Measurements from ENCODE around the gene ADAMTS20.
"Not testable (repeated sequence)": the region's sequence is repeated elsewhere in the genome, so short reads cannot be mapped to it uniquely, and the experiment has no call there.

ADAMTS20 gene

DNA sequence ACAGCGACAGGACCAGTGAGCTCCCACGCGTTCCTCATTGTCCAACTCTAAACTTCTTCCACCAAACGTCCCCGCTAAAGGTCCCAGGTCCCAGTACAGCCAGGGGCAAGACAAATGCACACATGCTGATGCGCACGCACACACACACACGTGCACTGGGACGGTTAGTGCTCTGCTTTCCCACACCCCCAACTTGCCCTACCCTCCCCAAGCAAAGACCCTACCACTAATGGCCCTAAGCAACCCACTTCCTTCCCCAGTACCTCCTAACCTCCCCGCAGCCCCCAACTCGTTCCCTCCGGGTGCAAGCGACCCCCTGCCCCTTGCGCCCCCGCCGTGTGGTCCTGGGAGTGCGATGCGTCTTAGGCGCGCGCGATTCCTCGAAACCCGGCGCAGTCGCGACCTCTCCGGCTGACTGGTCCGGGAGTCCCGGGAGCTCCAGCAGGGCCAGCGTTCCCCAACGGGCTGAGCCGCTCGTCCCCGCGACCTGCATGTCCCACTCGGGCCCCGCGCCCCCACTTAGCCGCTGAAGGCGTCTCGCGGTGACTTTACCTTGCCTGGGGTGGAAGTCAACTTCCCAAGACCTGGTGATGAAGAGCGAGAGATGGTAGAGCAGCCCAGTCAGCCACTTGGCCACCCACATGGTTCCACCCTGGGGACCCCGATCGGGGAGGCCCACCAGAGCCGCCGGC, 578 bp downstream of the ADAMTS20 start:
- TF ChIP-seq, protein P1, sequence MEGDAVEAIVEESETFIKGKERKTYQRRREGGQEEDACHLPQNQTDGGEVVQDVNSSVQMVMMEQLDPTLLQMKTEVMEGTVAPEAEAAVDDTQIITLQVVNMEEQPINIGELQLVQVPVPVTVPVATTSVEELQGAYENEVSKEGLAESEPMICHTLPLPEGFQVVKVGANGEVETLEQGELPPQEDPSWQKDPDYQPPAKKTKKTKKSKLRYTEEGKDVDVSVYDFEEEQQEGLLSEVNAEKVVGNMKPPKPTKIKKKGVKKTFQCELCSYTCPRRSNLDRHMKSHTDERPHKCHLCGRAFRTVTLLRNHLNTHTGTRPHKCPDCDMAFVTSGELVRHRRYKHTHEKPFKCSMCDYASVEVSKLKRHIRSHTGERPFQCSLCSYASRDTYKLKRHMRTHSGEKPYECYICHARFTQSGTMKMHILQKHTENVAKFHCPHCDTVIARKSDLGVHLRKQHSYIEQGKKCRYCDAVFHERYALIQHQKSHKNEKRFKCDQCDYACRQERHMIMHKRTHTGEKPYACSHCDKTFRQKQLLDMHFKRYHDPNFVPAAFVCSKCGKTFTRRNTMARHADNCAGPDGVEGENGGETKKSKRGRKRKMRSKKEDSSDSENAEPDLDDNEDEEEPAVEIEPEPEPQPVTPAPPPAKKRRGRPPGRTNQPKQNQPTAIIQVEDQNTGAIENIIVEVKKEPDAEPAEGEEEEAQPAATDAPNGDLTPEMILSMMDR (IDR thresholded peaks at IDR 0.05) = no peak
- DNase-seq (ENCODE audit: low spot score) = no peak
- H3K4me3 ChIP-seq = peak overlapping the region; percentile 30
- H3K27ac ChIP-seq = no peak overlapping the region

DNA sequence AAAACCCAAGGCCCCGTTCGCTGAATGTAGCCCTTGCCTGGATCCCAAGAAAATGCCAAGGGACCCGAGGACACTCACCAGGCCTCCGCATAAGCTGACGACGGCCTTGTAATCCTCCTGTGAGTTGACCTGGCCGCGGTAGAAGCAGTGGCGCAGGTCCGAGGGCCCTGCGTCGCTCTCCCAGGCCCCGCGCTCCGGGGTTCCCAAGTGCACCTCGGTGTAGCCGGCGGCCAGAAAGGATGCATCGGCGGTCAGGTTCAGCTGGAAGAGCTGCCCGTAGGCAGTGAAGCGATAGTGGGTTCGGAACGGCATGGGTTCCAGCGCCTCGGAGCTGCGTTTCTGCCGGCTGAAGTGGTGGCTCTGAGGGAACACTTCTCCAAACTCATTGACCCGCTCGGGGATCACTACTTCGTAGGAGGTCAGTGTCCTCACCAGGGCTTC, 1.2 kb downstream of the ADAMTS20 start:
- H3K4me3 ChIP-seq = no peak overlapping the region
- TF ChIP-seq, protein P1 (IDR thresholded peaks at IDR 0.05) = no peak

DNA sequence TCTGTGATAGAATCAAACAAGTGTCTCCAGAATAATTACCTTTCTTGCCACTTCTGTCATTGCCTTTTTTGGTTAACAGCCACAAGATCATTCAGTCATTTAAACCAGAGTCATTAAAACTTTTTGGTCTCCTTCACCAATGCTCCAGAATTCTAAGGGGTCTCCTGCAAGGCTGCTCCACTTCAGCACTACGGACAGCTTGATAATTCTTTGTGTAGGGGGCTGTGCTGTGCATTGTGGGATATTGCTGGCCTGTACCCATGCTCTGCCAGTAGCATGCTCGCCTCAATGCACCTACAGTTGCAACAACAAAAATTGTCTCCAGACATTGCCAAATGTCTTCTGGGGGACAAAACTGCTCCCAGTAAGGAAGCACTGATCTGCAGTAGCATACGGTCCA, 7.3 kb downstream of the ADAMTS20 start:
- Histone ChIP-seq H3K27ac (no peak overlapping the region), H3K4me3 (no peak overlapping the region)
- TF ChIP-seq, protein P1 (IDR thresholded peaks at IDR 0.05) = no peak
- DNase-seq (ENCODE audit: low spot score) = no peak

More for the DNA sequence above, 1.2 kb downstream of the ADAMTS20 start:
- DNase-seq (ENCODE audit: low spot score) = no peak
- H3K27ac ChIP-seq = no peak overlapping the region

DNA sequence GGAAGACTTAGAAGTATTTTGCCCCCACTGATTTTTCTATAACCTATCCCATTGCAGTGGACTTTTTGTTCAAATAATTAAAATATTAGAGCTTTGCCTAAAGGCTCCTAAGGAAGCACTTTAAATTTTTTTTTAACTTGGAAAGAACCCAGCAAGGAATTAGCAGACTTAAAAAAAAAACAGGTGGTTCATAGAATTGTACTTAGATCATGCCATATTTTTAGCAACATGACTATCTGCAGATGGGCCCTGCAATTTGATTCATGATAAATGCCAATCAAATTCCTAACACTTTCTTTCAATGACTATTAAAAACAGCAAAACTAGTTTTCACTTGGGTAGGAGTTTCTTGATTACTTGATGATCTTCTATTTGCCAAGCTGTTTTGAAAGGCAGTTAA, 11.5 kb downstream of the ADAMTS20 start:
- no peak for DNase-seq (ENCODE audit: low spot score)
- Histone ChIP-seq H3K4me3 (no peak overlapping the region), H3K27ac (no peak overlapping the region)
- TF ChIP-seq, protein P1 (IDR thresholded peaks at IDR 0.05) = no peak

DNA sequence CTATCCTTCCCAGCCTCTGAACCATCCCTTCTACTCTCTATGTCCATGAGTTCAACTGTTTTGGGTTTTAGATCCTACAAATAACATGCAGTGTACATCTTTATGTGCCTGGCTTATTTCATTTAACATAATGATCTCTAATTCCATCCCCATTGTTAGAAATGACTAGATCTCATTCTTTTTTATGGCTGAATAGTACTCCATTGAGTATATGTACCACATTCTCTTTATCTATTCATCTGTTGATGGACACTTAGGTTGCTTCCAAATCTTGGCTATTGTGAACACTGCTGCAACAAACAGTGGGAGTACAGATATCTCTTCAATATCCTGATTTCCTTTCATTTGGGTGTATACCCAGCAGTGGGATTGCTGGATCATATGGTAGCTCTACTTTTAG, 14.3 kb downstream of the ADAMTS20 start:
- not testable (repeated sequence) for DNase-seq (ENCODE audit: low spot score); H3K4me3 ChIP-seq; H3K27ac ChIP-seq

DNA sequence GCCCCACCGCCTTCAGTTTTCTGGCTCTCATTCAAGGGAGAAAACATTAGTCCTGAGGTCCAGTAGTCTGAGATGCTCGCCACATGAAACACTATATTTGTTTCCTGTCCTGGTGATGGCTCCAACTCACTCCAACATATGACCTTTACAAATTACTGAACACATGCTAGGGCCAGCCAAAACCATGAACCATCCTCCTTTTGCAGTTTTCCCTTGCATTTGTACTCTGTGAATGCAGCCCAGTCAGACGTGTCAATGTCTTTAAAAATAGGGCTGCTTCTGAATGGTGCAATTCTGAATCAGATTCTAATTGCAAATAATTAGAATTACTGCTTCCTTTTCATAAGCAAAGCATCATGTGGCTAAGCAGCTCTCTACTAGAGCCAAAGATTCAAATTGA, 36.0 kb downstream of the ADAMTS20 start:
- DNase-seq (ENCODE audit: low spot score) = no peak
- TF ChIP-seq, protein P1 (IDR thresholded peaks at IDR 0.05) = no peak
- Histone ChIP-seq H3K27ac (no peak overlapping the region), H3K4me3 (no peak overlapping the region)

DNA sequence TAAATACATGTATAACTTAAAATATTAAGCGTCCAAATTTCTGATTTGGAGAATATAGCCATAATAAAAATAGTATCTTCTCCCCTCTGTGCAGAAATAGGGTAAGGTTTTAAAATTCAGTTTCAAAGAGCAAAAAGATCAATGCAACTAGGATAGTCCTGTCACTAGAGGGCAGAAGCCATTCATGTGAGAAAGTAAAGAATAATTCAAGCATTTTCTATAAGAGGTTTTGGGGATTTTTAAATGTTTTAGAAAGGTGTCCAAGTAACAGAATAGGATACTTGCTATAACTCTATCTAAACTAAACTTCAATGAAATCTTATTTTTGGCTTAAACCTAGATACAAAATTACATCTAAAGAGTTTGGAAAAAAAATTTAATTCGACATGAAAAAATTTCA, 50.3 kb downstream of the ADAMTS20 start:
- Histone ChIP-seq H3K4me3 (no peak overlapping the region), H3K27ac (no peak overlapping the region)
- no peak for DNase-seq (ENCODE audit: low spot score)
- TF ChIP-seq, protein P1 (IDR thresholded peaks at IDR 0.05) = no peak
